CD4-positive, alpha-beta memory T cell (primary cell): ENCODE measurements around the gene ZNF846. TPM values are rescaled to one million over a fixed set of nuclear protein-coding genes. Genes with fewer than 3 reads are reported as not detected.

Experiments
- CTCF ChIA-PET: fragments of 350-600 bp; sonication (Branson Sonifier 250); formaldehyde crosslinking; loops from one replicate; lab custom pipeline; 2021; ENCODE audit warnings: inconsistent platforms; ENCODE audit not compliant: partially characterized antibody; lab: Charles Lee
- POLR2A ChIA-PET: fragments of 350-600 bp; sonication (Branson Sonifier 250); formaldehyde crosslinking; loops from one replicate; lab custom pipeline; 2021; ENCODE audit not compliant: partially characterized antibody; lab: Charles Lee
- DNase-seq, 5 donors: peaks; one replicate each; pipeline versions ENCODE4 v3.0.0 to v3.0.0-alpha.2; 2020 to 2022; ENCODE audit warnings: mixed read lengths in 1 of 5
- H3K27ac ChIP-seq: one replicate; pipeline ENCODE4 v1.7.0; 2013; ENCODE audit warnings: low read depth, low read length
- H3K27me3 ChIP-seq: 2 replicates; pipeline ENCODE4 v1.7.0; 2013; ENCODE audit warnings: mild to moderate bottlenecking, low read length, moderate library complexity; ENCODE audit not compliant: insufficient read depth
- H3K36me3 ChIP-seq: 2 replicates; pipeline ENCODE4 v1.7.0; 2013; ENCODE audit warnings: mild to moderate bottlenecking, low read length, moderate library complexity; ENCODE audit not compliant: insufficient read depth
- H3K4me1 ChIP-seq: 2 replicates; pipeline ENCODE4 v1.7.0; 2013; ENCODE audit warnings: mild to moderate bottlenecking, low read length, moderate library complexity; ENCODE audit not compliant: insufficient read depth
- H3K4me3 ChIP-seq, 2 donors: one replicate each; pipeline ENCODE4 v1.7.0; 2013; ENCODE audit warnings: low read length in 2 of 2, mild to moderate bottlenecking in 1 of 2
- H3K9me3 ChIP-seq, 2 donors: one replicate each; pipeline ENCODE4 v1.7.0; 2013; ENCODE audit warnings: low read length in 2 of 2, control low read depth in 1 of 2; ENCODE audit not compliant: control insufficient read depth in 1 of 2
- H3K27ac Mint-ChIP-seq, 7 donors: one replicate each; pipeline ENCODE4 v1.8.0; 2020 to 2021; ENCODE audit warnings: mixed read lengths in 7 of 7, mild to moderate bottlenecking in 6 of 7, inconsistent platforms in 3 of 7, moderate library complexity in 3 of 7
- H3K27me3 Mint-ChIP-seq, 2 donors: one replicate each; pipeline ENCODE4 v1.8.0; 2020 to 2021; ENCODE audit warnings: mixed read lengths in 2 of 2
- H3K36me3 Mint-ChIP-seq, 2 donors: one replicate each; pipeline ENCODE4 v1.8.0; 2020 to 2021; ENCODE audit warnings: mixed read lengths in 2 of 2, inconsistent platforms in 1 of 2, mild to moderate bottlenecking in 1 of 2
- H3K4me1 Mint-ChIP-seq, 4 donors: one replicate each; pipeline ENCODE4 v1.8.0; 2020 to 2021; ENCODE audit warnings: mixed read lengths in 4 of 4, mild to moderate bottlenecking in 1 of 4
- H3K4me3 Mint-ChIP-seq, 8 donors: one replicate each; pipeline ENCODE4 v1.8.0; 2020 to 2021; ENCODE audit warnings: mixed read lengths in 8 of 8, mild to moderate bottlenecking in 7 of 8, moderate library complexity in 6 of 8, inconsistent platforms in 3 of 8
- H3K9me3 Mint-ChIP-seq, 8 donors: one replicate each; pipeline ENCODE4 v1.8.0; 2020 to 2021; ENCODE audit warnings: mixed read lengths in 8 of 8, mild to moderate bottlenecking in 5 of 8, inconsistent platforms in 3 of 8, moderate library complexity in 1 of 8
- intact Hi-C: fragments of 100-400 bp; cut with micrococcal nuclease; formaldehyde crosslinking; loops from one replicate; pipeline ENCODE4 v1.15.1; 2023
- polyA plus RNA-seq, 2 donors: library from polyadenylated mRNA; unstranded; fragments of 300-500 nt; fragmentation: Illumina TruSeq; gene quantifications; one replicate each; pipeline ENCODE4 v1.2.3, GENCODE V29; 2021
- total RNA-seq, 2 experiments: library from RNA; stranded (reverse); gene quantifications; one replicate each; pipeline ENCODE4 v1.2.3, GENCODE V29; 2021

Gene ZNF846
- total and polyA plus RNA-seq, 4 experiments from 2014 or later: 4.0 to 19.7 (median 11.2) TPM

GRCh38 chr19:9721861-9722260, 46.7 kb downstream of the ZNF846 start:
- peaks cover 9 to 10% of the 10 kb centered on the region in 2 donors for H3K36me3 Mint-ChIP-seq
- H3K9me3 Mint-ChIP-seq: peaks cover 0 to 42% (median 27%) of the 10 kb centered on the region in 8 donors
- no peak for DNase-seq
- H3K4me3 ChIP-seq: no peak overlapping the region
- no peaks in the 10 kb centered on the region for H3K27me3 ChIP-seq
- peak overlapping the region in 2 of 8 donors; percentile 7 to 37 for H3K4me3 Mint-ChIP-seq
- H3K9me3 ChIP-seq: peaks cover 0 to 5% of the 10 kb centered on the region in 2 donors
- H3K4me1 Mint-ChIP-seq: peaks cover 0 to 5% (median 4%) of the 10 kb centered on the region in 4 donors
- H3K27ac ChIP-seq: no peak overlapping the region
- H3K4me1 ChIP-seq: no peaks in the 10 kb centered on the region
- CTCF ChIA-PET: interaction anchor here (1.0 kb wide), 1 partner anchor 74 kb away, joined by 3 read pairs; no protein-coding TSS in a partner anchor
- POLR2A ChIA-PET: no interaction called here
- H3K27ac Mint-ChIP-seq: peak overlapping the region in 1 of 7 donors; percentile 67
- H3K27me3 Mint-ChIP-seq: peaks cover 7 to 11% of the 10 kb centered on the region in 2 donors
- no peaks in the 10 kb centered on the region for H3K36me3 ChIP-seq
- intact Hi-C loops: no loop called here

- Mint-ChIP-seq H3K9me3 (peaks cover 0 to 31% (median 24%) of the 10 kb centered on the region in 8 donors), H3K4me1 (peaks cover 0 to 5% (median 4%) of the 10 kb centered on the region in 4 donors), H3K27me3 (peaks cover 7 to 11% of the 10 kb centered on the region in 2 donors), H3K36me3 (peaks cover 9 to 10% of the 10 kb centered on the region in 2 donors), H3K27ac (no peak overlapping the region), H3K4me3 (no peak overlapping the region)
- H3K27ac ChIP-seq: no peak overlapping the region
- peaks cover 0 to 5% of the 10 kb centered on the region in 2 donors for H3K9me3 ChIP-seq
- ChIA-PET POLR2A (no interaction called here), CTCF (no interaction called here)
- H3K27me3 ChIP-seq: no peaks in the 10 kb centered on the region
- H3K4me1 ChIP-seq: no peaks in the 10 kb centered on the region
- no peak overlapping the region for H3K4me3 ChIP-seq
- intact Hi-C loops: no loop called here
- no peak for DNase-seq
- no peaks in the 10 kb centered on the region for H3K36me3 ChIP-seq
Observed at GRCh38 chr19:9720541-9720940, 48.0 kb downstream of the ZNF846 start.

- intact Hi-C loops: no loop called here
- no peak overlapping the region for H3K27ac ChIP-seq
- no peaks in the 10 kb centered on the region for H3K4me1 ChIP-seq
- H3K27me3 ChIP-seq: no peaks in the 10 kb centered on the region
- H3K4me3 ChIP-seq: no peak overlapping the region
- H3K4me1 Mint-ChIP-seq: no peaks in the 10 kb centered on the region
- peaks cover 0 to 4% of the 10 kb centered on the region in 2 donors for H3K9me3 ChIP-seq
- peaks cover 2 to 15% of the 10 kb centered on the region in 2 donors for H3K27me3 Mint-ChIP-seq
- peaks cover 8 to 11% of the 10 kb centered on the region in 2 donors for H3K36me3 Mint-ChIP-seq
- CTCF ChIA-PET: no interaction called here
- DNase-seq: no peak
- no peak overlapping the region for H3K4me3 Mint-ChIP-seq
- H3K36me3 ChIP-seq: no peaks in the 10 kb centered on the region
- H3K27ac Mint-ChIP-seq: no peak overlapping the region
- POLR2A ChIA-PET: no interaction called here
- peaks cover 12 to 63% (median 48%) of the 10 kb centered on the region in 8 donors for H3K9me3 Mint-ChIP-seq
Observed at GRCh38 chr19:9711815-9712214, 56.7 kb downstream of the ZNF846 start.

GRCh38 chr19:9709305-9709704, 59.2 kb downstream of the ZNF846 start:
- Histone ChIP-seq H3K27me3 (no peaks in the 10 kb centered on the region), H3K9me3 (peaks cover 0 to 4% of the 10 kb centered on the region in 2 donors), H3K4me1 (no peaks in the 10 kb centered on the region), H3K4me3 (no peak overlapping the region), H3K36me3 (no peaks in the 10 kb centered on the region), H3K27ac (no peak overlapping the region)
- Mint-ChIP-seq H3K27me3 (peaks cover 2 to 12% of the 10 kb centered on the region in 2 donors), H3K9me3 (peaks cover 9 to 63% (median 48%) of the 10 kb centered on the region in 8 donors), H3K4me3 (no peak overlapping the region), H3K36me3 (peaks cover 8 to 11% of the 10 kb centered on the region in 2 donors), H3K27ac (no peak overlapping the region), H3K4me1 (no peaks in the 10 kb centered on the region)
- CTCF ChIA-PET: no interaction called here
- intact Hi-C loops: no loop called here
- POLR2A ChIA-PET: no interaction called here
- no peak for DNase-seq

GRCh38 chr19:9705836-9706235, 62.7 kb downstream of the ZNF846 start:
- CTCF ChIA-PET: interaction anchor here (0.6 kb wide), 1 partner anchor 211 kb away, joined by 4 read pairs; no protein-coding TSS in a partner anchor
- peaks cover 2 to 9% of the 10 kb centered on the region in 2 donors for H3K27me3 Mint-ChIP-seq

GRCh38 chr19:9702186-9702585, 66.4 kb downstream of the ZNF846 start:
- no peak overlapping the region for H3K27ac Mint-ChIP-seq
- peaks cover 0 to 1% of the 10 kb centered on the region in 2 donors for H3K36me3 Mint-ChIP-seq
- H3K4me3 ChIP-seq: no peak overlapping the region
- ChIA-PET CTCF (no interaction called here), POLR2A (no interaction called here)
- H3K36me3 ChIP-seq: no peaks in the 10 kb centered on the region
- H3K4me3 Mint-ChIP-seq: peak overlapping the region in 1 of 8 donors; percentile 14
- no peaks in the 10 kb centered on the region for H3K27me3 ChIP-seq
- DNase-seq: no peak
- H3K9me3 ChIP-seq: no peaks in the 10 kb centered on the region
- intact Hi-C loops: no loop called here
- H3K27me3 Mint-ChIP-seq: peaks cover 1 to 4% of the 10 kb centered on the region in 2 donors
- H3K27ac ChIP-seq: no peak overlapping the region
- H3K4me1 Mint-ChIP-seq: peaks cover 0 to 7% (median 4%) of the 10 kb centered on the region in 4 donors
- no peaks in the 10 kb centered on the region for H3K4me1 ChIP-seq
- peaks cover 2 to 21% (median 18%) of the 10 kb centered on the region in 8 donors for H3K9me3 Mint-ChIP-seq

More at GRCh38 chr19:9705836-9706235, 62.7 kb downstream of the ZNF846 start:
- no peaks in the 10 kb centered on the region for H3K4me1 ChIP-seq
- POLR2A ChIA-PET: no interaction called here
- no peaks in the 10 kb centered on the region for H3K27me3 ChIP-seq
- Mint-ChIP-seq H3K4me1 (peaks cover 0 to 7% (median 4%) of the 10 kb centered on the region in 4 donors), H3K36me3 (peaks cover 7 to 8% of the 10 kb centered on the region in 2 donors), H3K27ac (no peak overlapping the region), H3K4me3 (no peak overlapping the region), H3K9me3 (peaks cover 2 to 30% (median 17%) of the 10 kb centered on the region in 8 donors)
- no peak overlapping the region for H3K4me3 ChIP-seq
- intact Hi-C loops: no loop called here
- no peak overlapping the region for H3K27ac ChIP-seq
- H3K9me3 ChIP-seq: peaks cover 0 to 4% of the 10 kb centered on the region in 2 donors
- no peak for DNase-seq
- H3K36me3 ChIP-seq: no peaks in the 10 kb centered on the region
